ENCODE results near the gene LRRTM3.

The LRRTM3 gene

DNA sequence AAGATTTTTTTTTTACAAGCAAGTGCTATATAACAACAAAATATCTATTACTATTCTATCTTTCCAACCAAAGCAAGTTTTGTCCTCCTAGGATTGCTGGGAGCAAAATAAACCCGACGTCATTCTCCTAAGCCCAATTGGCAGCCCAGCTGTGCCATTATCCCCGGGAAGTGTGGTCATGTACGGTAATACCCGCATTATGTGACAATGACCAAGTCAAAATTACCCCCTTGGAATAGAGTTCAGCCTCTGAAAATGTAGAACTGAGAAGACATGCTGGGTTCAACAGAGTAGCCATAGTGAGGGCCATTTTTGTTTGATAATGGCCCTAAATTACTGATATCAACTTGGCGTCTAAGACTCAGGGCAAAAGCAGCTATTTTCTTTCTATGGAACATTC lies 215.5 kb downstream of the LRRTM3 start:
- no peak for DNase-seq

DNA sequence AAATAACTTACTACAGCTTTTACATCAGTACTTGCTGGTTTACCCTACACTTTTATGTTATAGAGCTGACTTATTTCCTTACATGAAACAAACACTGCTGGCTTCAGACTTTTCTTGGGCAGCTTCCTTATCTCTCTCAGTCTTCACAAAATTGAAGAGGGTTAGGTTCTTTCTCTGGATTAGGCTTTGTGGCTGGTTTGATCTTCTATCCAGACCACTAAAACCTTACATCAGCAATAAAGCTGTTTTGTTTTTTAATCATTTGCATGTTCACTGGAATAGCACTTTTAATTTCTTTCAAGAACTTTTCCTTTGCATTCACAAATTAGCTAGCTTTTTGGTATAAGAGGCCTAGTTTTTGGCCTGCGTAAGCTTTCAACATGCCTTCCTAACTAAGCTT lies 218.7 kb downstream of the LRRTM3 start:
- no peak for DNase-seq

Measured in activated gamma-delta T cell (primary cell).